Activated T-helper 17 cell treated with anti-CD3 and anti-CD28 coated beads, Interleukin-2, amount 50 U/mL, for 72 hours (primary cell): Measurements from ENCODE around the gene PRPF40B. TPM values are rescaled to one million over a fixed set of nuclear protein-coding genes. Genes with fewer than 3 reads are reported as not detected.
"Not testable (repeated sequence)": the region's sequence is repeated elsewhere in the genome, so short reads cannot be mapped to it uniquely, and the experiment has no call there.

Experiments used
- ATAC-seq: fragments of 150-1000 bp; cut with Tn5 transposase; replicated peaks from 2 replicates; pipeline ENCODE4 v1.10.0; 2021; ENCODE audit warnings: mild to moderate bottlenecking, moderate library complexity
- H3K27ac Mint-ChIP-seq: one replicate; pipeline ENCODE4 v1.8.0; 2022; ENCODE audit warnings: mixed read lengths
- H3K27me3 Mint-ChIP-seq: one replicate; pipeline ENCODE4 v1.8.0; 2022; ENCODE audit warnings: mixed read lengths
- H3K36me3 Mint-ChIP-seq: one replicate; pipeline ENCODE4 v1.8.0; 2022; ENCODE audit warnings: low read depth, mild to moderate bottlenecking, mixed read lengths
- H3K4me1 Mint-ChIP-seq: one replicate; pipeline ENCODE4 v1.8.0; 2022; ENCODE audit warnings: mixed read lengths
- H3K4me3 Mint-ChIP-seq: one replicate; pipeline ENCODE4 v1.8.0; 2022; ENCODE audit warnings: mild to moderate bottlenecking, mixed read lengths
- H3K9me3 Mint-ChIP-seq: one replicate; pipeline ENCODE4 v1.8.0; 2022; ENCODE audit warnings: mixed read lengths
- total RNA-seq, 2 donors: library from RNA; stranded (reverse); gene quantifications; one replicate each; pipeline ENCODE4 v1.2.3, GENCODE V29; 2022

PRPF40B gene
- total RNA-seq, 2 donors from 2014 or later, result 7.7 to 8.2 TPM

- no peak for ATAC-seq
- no peak overlapping the region for H3K4me3 Mint-ChIP-seq
- peaks cover 4% of the 10 kb centered on the region for H3K9me3 Mint-ChIP-seq
- H3K27ac Mint-ChIP-seq, result no peak overlapping the region
- no peaks in the 10 kb centered on the region for H3K4me1 Mint-ChIP-seq
- no peaks in the 10 kb centered on the region for H3K36me3 Mint-ChIP-seq
- H3K27me3 Mint-ChIP-seq, result no peaks in the 10 kb centered on the region
Measured at GRCh38 chr12:49588721-49589516, 34.4 kb upstream of the PRPF40B start.

- Mint-ChIP-seq H3K4me3 (no peak overlapping the region), H3K27me3 (no peaks in the 10 kb centered on the region), H3K27ac (no peak overlapping the region), H3K9me3 (no peaks in the 10 kb centered on the region), H3K36me3 (no peaks in the 10 kb centered on the region), H3K4me1 (no peaks in the 10 kb centered on the region)
- ATAC-seq, result no peak
Measured at GRCh38 chr12:49598527-49598926, 24.8 kb upstream of the PRPF40B start.

DNA sequence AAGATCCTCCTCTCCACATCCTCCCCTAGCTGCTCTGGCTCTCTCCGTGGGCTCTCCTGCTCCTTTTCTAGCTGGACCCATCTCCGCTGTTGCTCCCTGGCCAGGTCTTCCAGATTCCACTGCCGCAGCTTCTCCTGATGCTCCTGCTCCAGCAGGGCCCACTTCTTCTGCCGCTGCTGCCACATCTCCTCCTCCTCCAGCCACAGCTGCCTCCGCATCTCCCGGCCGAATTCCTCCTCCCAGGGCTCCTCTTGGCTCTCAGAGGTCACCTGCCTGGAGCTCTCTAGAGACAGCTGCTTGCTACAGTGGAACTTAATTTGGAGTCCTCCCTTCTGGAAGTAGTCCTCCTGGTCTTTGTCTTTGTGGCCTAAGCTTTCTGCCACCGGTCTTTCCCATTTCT is 23.4 kb upstream of the PRPF40B start:
- H3K27me3 Mint-ChIP-seq, result no peaks in the 10 kb centered on the region
- H3K36me3 Mint-ChIP-seq, result no peaks in the 10 kb centered on the region
- H3K4me1 Mint-ChIP-seq, result no peaks in the 10 kb centered on the region
- H3K9me3 Mint-ChIP-seq, result no peaks in the 10 kb centered on the region
- H3K4me3 Mint-ChIP-seq, result no peak overlapping the region
- ATAC-seq, result no peak
- no peak overlapping the region for H3K27ac Mint-ChIP-seq

DNA sequence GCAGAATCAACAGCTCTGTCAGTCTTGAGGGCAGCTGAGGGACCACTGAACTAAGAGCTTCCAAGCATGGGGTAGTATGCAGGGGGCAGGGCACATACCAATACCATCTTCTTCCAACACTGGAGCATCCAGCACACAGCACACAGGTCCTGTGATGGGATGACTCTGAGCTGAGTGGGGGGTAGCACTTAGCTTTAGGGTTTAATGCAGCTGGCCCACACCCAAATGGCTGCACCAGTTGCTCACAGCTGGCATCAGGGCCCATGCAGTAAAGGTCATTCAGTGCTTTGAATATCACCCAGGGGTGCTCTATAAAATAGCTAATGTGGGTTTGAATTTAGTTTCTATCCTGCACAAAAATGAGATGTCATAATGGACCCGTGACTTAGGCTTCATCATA is 19.6 kb upstream of the PRPF40B start:
- peaks cover 3% of the 10 kb centered on the region for H3K27me3 Mint-ChIP-seq
- H3K27ac Mint-ChIP-seq, result no peak overlapping the region
- no peaks in the 10 kb centered on the region for H3K9me3 Mint-ChIP-seq
- H3K4me1 Mint-ChIP-seq, result no peaks in the 10 kb centered on the region
- H3K36me3 Mint-ChIP-seq, result no peaks in the 10 kb centered on the region
- no peak for ATAC-seq
- no peak overlapping the region for H3K4me3 Mint-ChIP-seq

- Mint-ChIP-seq H3K4me3 (no peak overlapping the region), H3K9me3 (no peaks in the 10 kb centered on the region), H3K36me3 (no peaks in the 10 kb centered on the region), H3K27me3 (peaks cover 4% of the 10 kb centered on the region), H3K27ac (no peak overlapping the region), H3K4me1 (no peaks in the 10 kb centered on the region)
- no peak for ATAC-seq
Measured at GRCh38 chr12:49604856-49605255, 18.5 kb upstream of the PRPF40B start.

DNA sequence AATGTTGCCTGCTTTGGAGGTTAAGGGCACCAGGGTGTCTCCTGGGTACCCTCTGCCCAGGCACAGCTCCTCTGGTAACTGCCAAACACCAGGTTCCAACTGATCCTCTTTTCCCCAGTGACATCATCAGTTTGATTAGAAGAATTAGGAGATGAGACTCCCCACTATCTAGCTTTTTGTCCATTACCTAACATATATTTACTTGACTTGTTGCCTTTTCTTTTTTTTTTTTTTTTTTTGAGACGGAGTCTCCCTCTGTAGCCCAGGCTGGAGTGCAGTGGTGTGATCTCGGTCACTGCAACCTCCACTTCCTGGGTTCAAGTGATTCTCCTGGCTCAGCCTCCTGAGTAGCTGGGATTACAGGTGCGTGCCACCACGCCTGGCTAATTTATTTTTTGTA is 17.8 kb upstream of the PRPF40B start, which contains the start of gene FAM186B:
Gene FAM186B, minus strand, starts transcription at position 101 of the 400 bp plus-strand sequence. CDS start 162 bp downstream, outside the sequence.
- not testable (repeated sequence) for H3K4me1 Mint-ChIP-seq

GRCh38 chr12:49609059-49609874 is 14.1 kb upstream of the PRPF40B start:
- Mint-ChIP-seq H3K36me3 (no peaks in the 10 kb centered on the region), H3K9me3 (no peaks in the 10 kb centered on the region), H3K4me1 (no peaks in the 10 kb centered on the region), H3K27me3 (peaks cover 11% of the 10 kb centered on the region), H3K27ac (no peak overlapping the region), H3K4me3 (no peak overlapping the region)
- ATAC-seq, result no peak

More for the DNA sequence above, 17.8 kb upstream of the PRPF40B start, which contains the start of gene FAM186B:
- H3K9me3 Mint-ChIP-seq, H3K27ac Mint-ChIP-seq, ATAC-seq, H3K4me3 Mint-ChIP-seq, H3K36me3 Mint-ChIP-seq, H3K27me3 Mint-ChIP-seq: not testable (repeated sequence)

GRCh38 chr12:49609875-49610154 is 13.5 kb upstream of the PRPF40B start:
- H3K4me3 Mint-ChIP-seq, result no peak overlapping the region
- no peak overlapping the region for H3K27ac Mint-ChIP-seq
- ATAC-seq, result no peak
- H3K27me3 Mint-ChIP-seq, result peaks cover 11% of the 10 kb centered on the region
- no peaks in the 10 kb centered on the region for H3K4me1 Mint-ChIP-seq
- H3K36me3 Mint-ChIP-seq, result no peaks in the 10 kb centered on the region
- H3K9me3 Mint-ChIP-seq, result no peaks in the 10 kb centered on the region

DNA sequence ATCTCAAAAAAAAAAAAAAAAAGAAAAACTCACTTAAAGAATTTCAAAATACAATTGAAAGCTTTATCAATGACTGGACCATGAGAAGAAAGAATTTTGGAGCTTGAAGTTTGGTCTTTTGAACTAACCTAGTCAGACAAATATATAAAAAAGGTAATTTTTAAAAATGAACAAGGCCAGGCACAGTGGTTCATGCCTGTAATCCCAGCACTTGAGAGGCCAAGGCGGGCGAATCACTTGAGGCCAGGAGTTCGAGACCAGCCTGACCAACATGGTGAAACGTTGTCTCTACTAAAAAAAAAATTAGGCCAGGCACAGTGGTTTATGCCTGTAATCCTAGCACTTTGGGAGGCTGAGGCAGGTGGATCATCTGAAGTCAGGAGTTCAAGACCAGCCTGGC is 12.6 kb upstream of the PRPF40B start:
- not testable (repeated sequence) for H3K36me3 Mint-ChIP-seq

GRCh38 chr12:49612210-49612609 is 11.2 kb upstream of the PRPF40B start:
- no peak overlapping the region for H3K27ac Mint-ChIP-seq
- H3K36me3 Mint-ChIP-seq, result no peaks in the 10 kb centered on the region
- ATAC-seq, result no peak
- no peak overlapping the region for H3K4me3 Mint-ChIP-seq
- H3K4me1 Mint-ChIP-seq, result no peaks in the 10 kb centered on the region
- peaks cover 11% of the 10 kb centered on the region for H3K27me3 Mint-ChIP-seq
- no peaks in the 10 kb centered on the region for H3K9me3 Mint-ChIP-seq

More for the DNA sequence above, 12.6 kb upstream of the PRPF40B start:
- H3K27ac Mint-ChIP-seq, H3K4me3 Mint-ChIP-seq, H3K9me3 Mint-ChIP-seq, ATAC-seq, H3K4me1 Mint-ChIP-seq: not testable (repeated sequence)
- H3K27me3 Mint-ChIP-seq, result peaks cover 11% of the 10 kb centered on the region

GRCh38 chr12:49615725-49616124 is 7.6 kb upstream of the PRPF40B start:
- no peak for ATAC-seq

DNA sequence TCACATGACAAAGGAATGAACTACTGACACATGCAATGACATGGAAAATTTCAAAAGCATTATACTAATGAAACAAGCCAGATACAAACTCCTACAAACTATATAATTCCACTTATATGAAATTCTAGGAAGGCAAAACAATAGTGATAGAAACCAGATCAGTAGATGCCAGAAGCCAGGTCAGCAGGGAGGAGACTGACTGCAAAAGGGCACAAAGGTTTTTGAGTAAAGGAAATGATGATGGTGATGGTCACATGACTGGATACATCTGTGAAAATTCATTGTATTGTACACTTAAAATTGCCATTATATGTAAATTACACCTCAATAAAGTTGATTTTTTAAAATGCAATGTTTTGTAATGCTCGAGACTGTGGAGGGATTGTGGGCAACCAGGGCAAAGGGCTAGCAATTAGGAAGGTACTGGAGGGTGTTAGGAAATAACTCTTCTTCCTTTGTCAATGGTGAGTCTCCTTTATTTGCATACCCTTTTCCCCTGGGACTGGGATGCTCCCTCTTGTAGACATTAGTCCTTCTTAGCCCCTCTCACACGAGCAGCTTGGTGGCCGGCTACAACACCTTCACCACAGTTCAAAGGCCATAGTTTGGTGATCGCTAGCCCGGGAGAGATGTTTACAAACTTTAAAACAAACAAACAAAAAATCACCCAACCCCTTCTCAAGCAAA is 6.7 kb upstream of the PRPF40B start:
- Mint-ChIP-seq H3K27ac (no peak overlapping the region), H3K9me3 (no peaks in the 10 kb centered on the region), H3K4me3 (no peak overlapping the region), H3K4me1 (peaks cover 6% of the 10 kb centered on the region), H3K36me3 (no peaks in the 10 kb centered on the region), H3K27me3 (peaks cover 3% of the 10 kb centered on the region)
- no peak for ATAC-seq

More at GRCh38 chr12:49615725-49616124, 7.6 kb upstream of the PRPF40B start:
- no peak overlapping the region for H3K4me3 Mint-ChIP-seq
- peaks cover 3% of the 10 kb centered on the region for H3K27me3 Mint-ChIP-seq
- H3K27ac Mint-ChIP-seq, result no peak overlapping the region
- no peaks in the 10 kb centered on the region for H3K36me3 Mint-ChIP-seq
- H3K9me3 Mint-ChIP-seq, result no peaks in the 10 kb centered on the region
- no peaks in the 10 kb centered on the region for H3K4me1 Mint-ChIP-seq

GRCh38 chr12:49618576-49618975 is 4.8 kb upstream of the PRPF40B start:
- no peak overlapping the region for H3K27ac Mint-ChIP-seq
- no peaks in the 10 kb centered on the region for H3K9me3 Mint-ChIP-seq
- no peak for ATAC-seq
- H3K4me3 Mint-ChIP-seq, result no peak overlapping the region
- no peaks in the 10 kb centered on the region for H3K36me3 Mint-ChIP-seq
- H3K4me1 Mint-ChIP-seq, result peaks cover 6% of the 10 kb centered on the region
- no peaks in the 10 kb centered on the region for H3K27me3 Mint-ChIP-seq

GRCh38 chr12:49619286-49619685 is 4.1 kb upstream of the PRPF40B start:
- Mint-ChIP-seq H3K9me3 (no peaks in the 10 kb centered on the region), H3K4me1 (peaks cover 11% of the 10 kb centered on the region), H3K36me3 (no peaks in the 10 kb centered on the region), H3K4me3 (no peak overlapping the region), H3K27ac (no peak overlapping the region), H3K27me3 (no peaks in the 10 kb centered on the region)
- ATAC-seq, result no peak
